A549 (cell line): ENCODE results near the gene UNC13C. TPM values are rescaled to one million over a fixed set of nuclear protein-coding genes. Genes with fewer than 3 reads are reported as not detected.

Experiments
- ATAC-seq, 2 experiments: fragments of 200-7000 bp in 1 of 2; fragments of >200 bp in 1 of 2; cut with Nextera tagmentation in 1 of 2; cut with Tn5 transposase in 1 of 2; 3 replicates each; pipeline versions ENCODE4 v1.8.0 to v1.9.1; 2018 to 2020; ENCODE audit warnings: mild to moderate bottlenecking in 1 of 2, moderate library complexity in 1 of 2
- CTCF ChIA-PET: fragments of 300-600 bp; sonication (Branson Sonifier 250); formaldehyde crosslinking; extraction: SDS; loops from one replicate; lab custom pipeline; 2021; ENCODE audit warnings: antibody characterized with exemption, inconsistent platforms; lab: Yijun Ruan, JAX
- POLR2A ChIA-PET: fragments of 350-600 bp; formaldehyde crosslinking; extraction: SDS; loops from one replicate; lab custom pipeline; 2021; ENCODE audit warnings: antibody characterized with exemption, inconsistent platforms; lab: Yijun Ruan, JAX
- DNase-seq, 2 experiments: peaks; one replicate each; pipeline versions ENCODE4 v3.0.0 to v3.0.0-alpha.2; 2011 to 2016; ENCODE audit warnings: low read depth in 1 of 2, low spot score in 1 of 2
- FAIRE-seq: peaks from 2 replicates; lab custom pipeline; 2011; peaks lifted over from hg19 to GRCh38; lab: Jason Lieb, UNC
- H3K27ac ChIP-seq, 2 experiments: fragments of >200 bp; sonication (Bioruptor Twin); formaldehyde crosslinking; 3 replicates each; pipeline ENCODE4 v1.5.1; 2016 to 2017
- H3K4me1 ChIP-seq: fragments of >200 bp; sonication (Bioruptor Twin); formaldehyde crosslinking; 3 replicates; pipeline ENCODE4 v1.6.1; 2016
- H3K4me2 ChIP-seq: fragments of >200 bp; sonication (Bioruptor Twin); formaldehyde crosslinking; 3 replicates; pipeline ENCODE4 v1.6.1; 2016
- H3K4me3 ChIP-seq: fragments of >200 bp; sonication (Bioruptor Twin); formaldehyde crosslinking; 3 replicates; pipeline ENCODE4 v1.5.1; 2016
- H3K9me3 ChIP-seq: fragments of >200 bp; sonication (Bioruptor Twin); formaldehyde crosslinking; 3 replicates; pipeline ENCODE4 v1.6.1; 2016
- CEBPB ChIP-seq, 2 experiments: fragments of >200 bp in 1 of 2; sonication (Bioruptor Twin) in 1 of 2; formaldehyde crosslinking in 1 of 2; IDR thresholded peaks; 2 replicates each; pipeline ENCODE4 v1.6.1; 2012 to 2016
- EHF ChIP-seq: fragments of 250-450 bp; sonication (Bioruptor Pico); IDR thresholded peaks from 2 replicates; pipeline ENCODE4 v1.5.0; 2020; ENCODE audit warnings: mild to moderate bottlenecking
- EHMT2 ChIP-seq: fragments of 200-600 bp; sonication (generic); IDR thresholded peaks from 2 replicates; pipeline ENCODE4 v1.6.1; 2016; ENCODE audit warnings: antibody characterized with exemption, low read depth, mild to moderate bottlenecking, moderate library complexity
- ESRRA ChIP-seq: fragments of 150-350 bp; IDR thresholded peaks from 2 replicates; pipeline ENCODE4 v1.6.1; 2014; ENCODE audit warnings: mild to moderate bottlenecking, low read length, borderline replicate concordance
- FOXS1 ChIP-seq: fragments of 250-450 bp; sonication (Bioruptor Pico); IDR thresholded peaks from 2 replicates; pipeline ENCODE4 v1.5.0; 2020; ENCODE audit warnings: mild to moderate bottlenecking, moderate library complexity
- GATA3 ChIP-seq: IDR thresholded peaks from 2 replicates; pipeline ENCODE4 v1.6.1; 2012; ENCODE audit warnings: borderline replicate concordance
- HMGXB4 ChIP-seq: fragments of 250-450 bp; sonication (Bioruptor Pico); IDR thresholded peaks from 2 replicates; pipeline ENCODE4 v1.5.0; 2021; ENCODE audit warnings: mild to moderate bottlenecking, moderate library complexity, borderline replicate concordance
- PHF8 ChIP-seq: fragments of 200-600 bp; sonication (generic); IDR thresholded peaks from 2 replicates; pipeline ENCODE4 v1.6.1; 2016; ENCODE audit warnings: low read depth, mild to moderate bottlenecking, antibody characterized with exemption, moderate library complexity, borderline replicate concordance
- POLR2A ChIP-seq: IDR thresholded peaks from 2 replicates; pipeline ENCODE4 v1.6.1; 2012; ENCODE audit warnings: mild to moderate bottlenecking, low read length
- RARB ChIP-seq: fragments of 250-450 bp; sonication (Bioruptor Pico); IDR thresholded peaks from 2 replicates; pipeline ENCODE4 v1.8.0; 2021; ENCODE audit warnings: mild to moderate bottlenecking, moderate library complexity
- TFCP2L1 ChIP-seq: fragments of 250-450 bp; sonication (Bioruptor Pico); IDR thresholded peaks from 2 replicates; pipeline ENCODE4 v1.5.0; 2021; ENCODE audit warnings: mild to moderate bottlenecking
- USF2 ChIP-seq: fragments of 450-650 bp; IDR thresholded peaks from 2 replicates; pipeline ENCODE4 v1.6.1; 2014; ENCODE audit warnings: antibody characterized with exemption
- ZSCAN20 ChIP-seq: fragments of 250-450 bp; sonication (Bioruptor Pico); IDR thresholded peaks from 2 replicates; pipeline ENCODE4 v1.8.0; 2022; ENCODE audit warnings: mild to moderate bottlenecking, moderate library complexity
- WGBS: methylation state at CpG from one replicate; pipeline ENCODE4 v1.1.6; 2017; ENCODE audit errors: missing lambda C conversion rate; 5-methylcytosine and 5-hydroxymethylcytosine counted together
- polyA plus RNA-seq, 4 experiments: library from polyadenylated mRNA; depleted of rRNA in 3 of 4; stranded (reverse); fragments of >200 nt; fragmentation: RNase III in 1 of 4; extraction: RNeasy Plus Mini Kit Qiagen cat#74134 plus additional on column Dnase treatment in 1 of 4; gene quantifications; 2 replicates in 3 of 4; 3 replicates in 1 of 4; pipeline ENCODE4 v1.2.3, GENCODE V29; 2011 to 2017
- TF ChIP-seq, protein P1 (sequence below): IDR thresholded peaks from 2 replicates; pipeline ENCODE4 v1.6.1; 2012
- TF ChIP-seq, protein P2 (sequence below): fragments of 150-350 bp; IDR thresholded peaks from 2 replicates; pipeline ENCODE4 v1.6.1; 2014; ENCODE audit warnings: low read depth, mild to moderate bottlenecking, low read length

UNC13C gene
- polyA plus RNA-seq, 2 of the 4 experiments (the other 2 are of a cell fraction) = 0.01 to 0.04 TPM

- TF ChIP-seq USF2 = no peak
Observed at GRCh38 chr15:53979051-53979788, 979 bp downstream of the UNC13C start (continued).

DNA sequence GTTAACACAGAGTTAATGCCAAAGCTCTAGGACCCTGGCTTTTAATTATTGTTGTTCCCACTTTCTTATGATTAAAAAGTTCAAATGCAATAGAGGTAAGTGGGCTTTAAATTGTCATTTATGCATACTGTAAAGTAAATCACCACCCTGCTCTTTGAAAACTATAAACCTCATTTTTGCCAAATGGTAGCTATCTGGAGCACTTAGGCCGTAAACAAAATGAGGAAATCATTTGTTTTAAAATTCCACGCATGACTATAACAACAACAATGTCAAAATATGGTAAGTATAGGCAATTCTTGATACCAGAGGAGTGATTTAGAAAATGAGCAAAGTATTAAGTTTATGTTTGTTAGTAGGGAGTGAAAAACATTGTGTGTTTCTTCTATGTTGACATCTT, 1.8 kb downstream of the UNC13C start:
- TF ChIP-seq ZSCAN20 (no peak), GATA3 (no peak), PHF8 (no peak), ESRRA (no peak), CEBPB (IDR thresholded peaks at IDR 0.05) (no peak), TFCP2L1 (CRISPR knock-in tag) (no peak), USF2 (no peak)
- ChIA-PET POLR2A (no interaction called here), CTCF (no interaction called here)
- H3K4me3 ChIP-seq = no peak overlapping the region
- ATAC-seq (no peak), FAIRE-seq (no peak), DNase-seq (no peak)
- no peaks in the 10 kb centered on the region; the same call in 2 of the 3 replicates for H3K4me1 ChIP-seq
- no peaks in the 10 kb centered on the region for H3K9me3 ChIP-seq
- WGBS = 82% methylated on average over 2 of the region's 2 CpGs
- H3K4me2 ChIP-seq = no peak overlapping the region
- H3K27ac ChIP-seq = no peak overlapping the region

GRCh38 chr15:53982071-53982680, 3.9 kb downstream of the UNC13C start:
- no peak for ATAC-seq
- TF ChIP-seq, protein P1, sequence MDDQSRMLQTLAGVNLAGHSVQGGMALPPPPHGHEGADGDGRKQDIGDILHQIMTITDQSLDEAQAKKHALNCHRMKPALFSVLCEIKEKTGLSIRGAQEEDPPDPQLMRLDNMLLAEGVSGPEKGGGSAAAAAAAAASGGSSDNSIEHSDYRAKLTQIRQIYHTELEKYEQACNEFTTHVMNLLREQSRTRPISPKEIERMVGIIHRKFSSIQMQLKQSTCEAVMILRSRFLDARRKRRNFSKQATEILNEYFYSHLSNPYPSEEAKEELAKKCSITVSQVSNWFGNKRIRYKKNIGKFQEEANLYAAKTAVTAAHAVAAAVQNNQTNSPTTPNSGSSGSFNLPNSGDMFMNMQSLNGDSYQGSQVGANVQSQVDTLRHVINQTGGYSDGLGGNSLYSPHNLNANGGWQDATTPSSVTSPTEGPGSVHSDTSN = no peak
- TF ChIP-seq HMGXB4 (CRISPR knock-in tag) = no peak
- TF ChIP-seq RARB (CRISPR knock-in tag) = no peak
- DNase-seq = no peak
- POLR2A ChIA-PET = no interaction called here
- Histone ChIP-seq H3K9me3 (no peaks in the 10 kb centered on the region), H3K4me2 (no peak overlapping the region), H3K27ac (no peak overlapping the region), H3K4me1 (no peaks in the 10 kb centered on the region; the same call in 2 of the 3 replicates), H3K4me3 (no peak overlapping the region)
- FAIRE-seq = no peak
- 33% methylated on average over 4 of the region's 4 CpGs for WGBS
- CTCF ChIA-PET = no interaction called here

DNA sequence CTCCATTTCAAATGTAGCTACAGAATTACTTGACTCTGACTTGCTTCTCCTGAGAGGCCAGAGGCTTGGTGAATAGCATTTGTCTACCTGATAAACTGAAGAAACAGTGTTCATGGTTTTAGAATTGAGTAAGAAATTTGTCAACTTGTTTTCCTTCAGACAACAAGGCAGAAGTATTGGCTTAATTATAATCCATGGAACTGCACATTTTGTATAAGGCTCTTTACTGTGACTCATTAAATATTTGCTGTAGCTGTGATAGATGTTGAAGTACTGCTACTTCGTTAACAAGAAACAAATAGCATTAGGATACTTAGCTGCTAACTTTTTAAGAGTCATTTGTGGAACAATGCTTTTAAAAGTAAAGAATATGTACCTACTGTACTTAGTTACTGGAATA, 4.6 kb downstream of the UNC13C start:
- Histone ChIP-seq H3K4me2 (no peak overlapping the region), H3K4me3 (no peak overlapping the region), H3K9me3 (no peaks in the 10 kb centered on the region), H3K27ac (no peak overlapping the region), H3K4me1 (no peaks in the 10 kb centered on the region; the same call in 2 of the 3 replicates)
- CTCF ChIA-PET = no interaction called here
- no peak for FAIRE-seq
- WGBS = 29% methylated on average over 1 of the region's 1 CpG
- TF ChIP-seq POLR2A (no peak), EHMT2 (no peak), FOXS1 (CRISPR knock-in tag) (no peak), EHF (CRISPR knock-in tag) (no peak)
- TF ChIP-seq, protein P2, sequence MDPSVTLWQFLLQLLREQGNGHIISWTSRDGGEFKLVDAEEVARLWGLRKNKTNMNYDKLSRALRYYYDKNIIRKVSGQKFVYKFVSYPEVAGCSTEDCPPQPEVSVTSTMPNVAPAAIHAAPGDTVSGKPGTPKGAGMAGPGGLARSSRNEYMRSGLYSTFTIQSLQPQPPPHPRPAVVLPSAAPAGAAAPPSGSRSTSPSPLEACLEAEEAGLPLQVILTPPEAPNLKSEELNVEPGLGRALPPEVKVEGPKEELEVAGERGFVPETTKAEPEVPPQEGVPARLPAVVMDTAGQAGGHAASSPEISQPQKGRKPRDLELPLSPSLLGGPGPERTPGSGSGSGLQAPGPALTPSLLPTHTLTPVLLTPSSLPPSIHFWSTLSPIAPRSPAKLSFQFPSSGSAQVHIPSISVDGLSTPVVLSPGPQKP = no peak
- no peak for DNase-seq
- no peak for ATAC-seq
- POLR2A ChIA-PET = no interaction called here
